Fibroblast of the aortic adventitia (primary cell): ENCODE results near the gene PTK6. TPM values are rescaled to one million over a fixed set of nuclear protein-coding genes. Genes with fewer than 3 reads are reported as not detected.

Source experiments
- DNase-seq: peaks from one replicate; pipeline ENCODE4 v3.0.0-alpha.2; 2010; ENCODE audit warnings: low read depth
- H3K4me3 ChIP-seq: 2 replicates; pipeline ENCODE4 v1.5.1; 2011; ENCODE audit warnings: low read depth, mild to moderate bottlenecking, control low read depth, low read length, moderate library complexity
- CTCF ChIP-seq: IDR thresholded peaks from 2 replicates; pipeline ENCODE4 v1.5.1; 2011; ENCODE audit warnings: mild to moderate bottlenecking, low read length, control low read depth, inconsistent platforms; ENCODE audit not compliant: insufficient read depth
- total RNA-seq: library from RNA; depleted of rRNA; stranded (reverse); fragments of >200 nt; gene quantifications from 2 replicates; pipeline ENCODE4 v1.2.3, GENCODE V29; 2012; ENCODE audit warnings: low replicate concordance

Gene PTK6
- total RNA-seq, 1 donor: not detected

- no peak overlapping the region for H3K4me3 ChIP-seq
- DNase-seq: no peak
- TF ChIP-seq CTCF: no peak
These were observed 42.6 kb downstream of the PTK6 start for GRCh38 chr20:63494420-63495166.

GRCh38 chr20:63494084-63494419 is 43.1 kb downstream of the PTK6 start:
- no peak for DNase-seq
- no peak for TF ChIP-seq CTCF
- no peak overlapping the region for H3K4me3 ChIP-seq

GRCh38 chr20:63493563-63494020 is 43.6 kb downstream of the PTK6 start:
- no peak for DNase-seq
- TF ChIP-seq CTCF: no peak
- no peak overlapping the region for H3K4me3 ChIP-seq

GRCh38 chr20:63492982-63493381 is 44.2 kb downstream of the PTK6 start:
- no peak overlapping the region for H3K4me3 ChIP-seq
- no peak for TF ChIP-seq CTCF
- DNase-seq: no peak

- no peak for TF ChIP-seq CTCF
- DNase-seq: no peak
- no peak overlapping the region for H3K4me3 ChIP-seq
These were observed 44.7 kb downstream of the PTK6 start for GRCh38 chr20:63492518-63492917.

GRCh38 chr20:63491635-63492230 is 45.4 kb downstream of the PTK6 start:
- no peak for TF ChIP-seq CTCF
- no peak for DNase-seq
- H3K4me3 ChIP-seq: no peak overlapping the region

- H3K4me3 ChIP-seq: no peak overlapping the region
- DNase-seq: no peak
- no peak for TF ChIP-seq CTCF
These were observed 46.1 kb downstream of the PTK6 start for GRCh38 chr20:63491078-63491477.
